GM12878 (cell line): ENCODE measurements around the gene SLC9A8. TPM values are rescaled to one million over a fixed set of nuclear protein-coding genes. Genes with fewer than 3 reads are reported as not detected.
A peak's percentile ranks its signal among the peaks of the same experiment; 100 is the strongest.

Experiments
- CHD1 ChIP-seq: IDR thresholded peaks from 2 replicates; pipeline ENCODE4 v1.6.1; 2012; ENCODE audit warnings: low read depth, low read length, improper control_type of control experiment
- NFXL1 ChIP-seq: fragments of 450-650 bp; IDR thresholded peaks from 2 replicates; pipeline ENCODE4 v1.6.1; 2017; ENCODE audit warnings: antibody characterized with exemption, mild to moderate bottlenecking, borderline replicate concordance
- USF1 ChIP-seq: IDR thresholded peaks from 2 replicates; pipeline ENCODE4 v1.6.1; 2011; ENCODE audit warnings: borderline replicate concordance, low read depth, mild to moderate bottlenecking, moderate library complexity, mixed read lengths, low read length; ENCODE audit not compliant: insufficient read depth; ENCODE audit errors: extremely low read length
- YBX1 ChIP-seq: fragments of 450-650 bp; IDR thresholded peaks from 2 replicates; pipeline ENCODE4 v1.6.1; 2016; ENCODE audit warnings: antibody characterized with exemption
- polyA plus RNA-seq, 11 experiments: library from polyadenylated mRNA; depleted of rRNA in 4 of 11; unstranded in 6 of 11; stranded (reverse) in 5 of 11; fragments of >200 nt; fragmentation: Nextera tagmentation in 4 of 11; fragmentation: Illumina TruSeq in 1 of 11; extraction: Ambion mirVana in 4 of 11; extraction: Trizol in 1 of 11; gene quantifications; 1 replicate in 1 of 11; 2 replicates in 10 of 11; pipeline versions ENCODE4 v1.2.1 to v1.2.3, GENCODE V29; 2011 to 2016; ENCODE audit warnings: inconsistent platforms in 2 of 11, missing spikeins in 2 of 11, low read depth in 1 of 11
- total RNA-seq, 4 experiments: library from RNA; depleted of rRNA in 3 of 4; stranded (reverse); fragments of >200 nt in 3 of 4; fragmentation: Illumina TruSeq in 1 of 4; extraction: Trizol in 1 of 4; gene quantifications; 2 replicates each; pipeline versions ENCODE4 v1.2.1 to v1.2.3, GENCODE V29; 2013 to 2021
- TF ChIP-seq, protein P1 (sequence below): fragments of 450-650 bp; IDR thresholded peaks from 2 replicates; pipeline ENCODE4 v1.6.1; 2017; ENCODE audit warnings: mild to moderate bottlenecking
- TF ChIP-seq, protein P2 (sequence below): IDR thresholded peaks from 2 replicates; pipeline ENCODE4 v1.6.1; 2011; ENCODE audit warnings: low read depth, mild to moderate bottlenecking, low read length, moderate library complexity, borderline replicate concordance; ENCODE audit errors: extremely low read depth
- TF ChIP-seq, protein P3 (sequence below): IDR thresholded peaks from 2 replicates; pipeline ENCODE4 v1.6.1; 2012; ENCODE audit warnings: low read depth, low read length, improper control_type of control experiment

The SLC9A8 gene
- total and polyA plus RNA-seq, 10 of the 15 experiments (the other 5 are each of a cell fraction or from before 2014, with no cell fraction given) = 0.40 to 15.5 (median 6.5) TPM

GRCh38 chr20:49935746-49936152, 123.1 kb downstream of the SLC9A8 start (continued):
- no peak for TF ChIP-seq CHD1
- TF ChIP-seq, protein P1, sequence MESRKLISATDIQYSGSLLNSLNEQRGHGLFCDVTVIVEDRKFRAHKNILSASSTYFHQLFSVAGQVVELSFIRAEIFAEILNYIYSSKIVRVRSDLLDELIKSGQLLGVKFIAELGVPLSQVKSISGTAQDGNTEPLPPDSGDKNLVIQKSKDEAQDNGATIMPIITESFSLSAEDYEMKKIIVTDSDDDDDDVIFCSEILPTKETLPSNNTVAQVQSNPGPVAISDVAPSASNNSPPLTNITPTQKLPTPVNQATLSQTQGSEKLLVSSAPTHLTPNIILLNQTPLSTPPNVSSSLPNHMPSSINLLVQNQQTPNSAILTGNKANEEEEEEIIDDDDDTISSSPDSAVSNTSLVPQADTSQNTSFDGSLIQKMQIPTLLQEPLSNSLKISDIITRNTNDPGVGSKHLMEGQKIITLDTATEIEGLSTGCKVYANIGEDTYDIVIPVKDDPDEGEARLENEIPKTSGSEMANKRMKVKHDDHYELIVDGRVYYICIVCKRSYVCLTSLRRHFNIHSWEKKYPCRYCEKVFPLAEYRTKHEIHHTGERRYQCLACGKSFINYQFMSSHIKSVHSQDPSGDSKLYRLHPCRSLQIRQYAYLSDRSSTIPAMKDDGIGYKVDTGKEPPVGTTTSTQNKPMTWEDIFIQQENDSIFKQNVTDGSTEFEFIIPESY = peak; percentile 71
- no peak for TF ChIP-seq YBX1
- TF ChIP-seq USF1 = no peak
- TF ChIP-seq, protein P2, sequence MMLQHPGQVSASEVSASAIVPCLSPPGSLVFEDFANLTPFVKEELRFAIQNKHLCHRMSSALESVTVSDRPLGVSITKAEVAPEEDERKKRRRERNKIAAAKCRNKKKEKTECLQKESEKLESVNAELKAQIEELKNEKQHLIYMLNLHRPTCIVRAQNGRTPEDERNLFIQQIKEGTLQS = no peak
- TF ChIP-seq NFXL1 = no peak
- TF ChIP-seq, protein P3, sequence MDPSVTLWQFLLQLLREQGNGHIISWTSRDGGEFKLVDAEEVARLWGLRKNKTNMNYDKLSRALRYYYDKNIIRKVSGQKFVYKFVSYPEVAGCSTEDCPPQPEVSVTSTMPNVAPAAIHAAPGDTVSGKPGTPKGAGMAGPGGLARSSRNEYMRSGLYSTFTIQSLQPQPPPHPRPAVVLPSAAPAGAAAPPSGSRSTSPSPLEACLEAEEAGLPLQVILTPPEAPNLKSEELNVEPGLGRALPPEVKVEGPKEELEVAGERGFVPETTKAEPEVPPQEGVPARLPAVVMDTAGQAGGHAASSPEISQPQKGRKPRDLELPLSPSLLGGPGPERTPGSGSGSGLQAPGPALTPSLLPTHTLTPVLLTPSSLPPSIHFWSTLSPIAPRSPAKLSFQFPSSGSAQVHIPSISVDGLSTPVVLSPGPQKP = no peak
